GM12878 (cell line): ENCODE results near the gene SV2B.

ENCODE experiments used
- CBFB ChIP-seq: IDR thresholded peaks from 2 replicates; pipeline ENCODE4 v1.6.1; 2016; ENCODE audit warnings: antibody characterized with exemption, low read depth
- CTCF ChIP-seq, 3 experiments: IDR thresholded peaks in 2 of 3; conservative IDR thresholded peaks in 1 of 3; 2 replicates each; pipeline ENCODE4 v1.5.1; 2011; ENCODE audit warnings: low read depth in 3 of 3, low read length in 3 of 3, mild to moderate bottlenecking in 3 of 3, control low read depth in 2 of 3, moderate library complexity in 2 of 3, inconsistent platforms in 1 of 3, mixed read lengths in 1 of 3; ENCODE audit not compliant: control insufficient read depth in 2 of 3, insufficient read depth in 1 of 3; ENCODE audit errors: extremely low read depth in 1 of 3
- FOXM1 ChIP-seq: IDR thresholded peaks from 2 replicates; pipeline ENCODE4 v1.6.1; 2012; ENCODE audit warnings: low read depth, mild to moderate bottlenecking, inconsistent platforms, low read length, moderate library complexity
- NR2C2 ChIP-seq: IDR thresholded peaks from 2 replicates; pipeline ENCODE4 v1.6.1; 2011; ENCODE audit warnings: borderline replicate concordance, low read depth; ENCODE audit not compliant: control insufficient read depth, insufficient read length
- RELA ChIP-seq: fragments of 450-650 bp; IDR thresholded peaks from 2 replicates; pipeline ENCODE4 v1.8.0; 2014; ENCODE audit warnings: borderline replicate concordance; ENCODE audit not compliant: partially characterized antibody
- RFX5 ChIP-seq: IDR thresholded peaks from 2 replicates; pipeline ENCODE4 v1.6.1; 2011; ENCODE audit warnings: low read depth, low read length, improper control_type of control experiment
- SRF ChIP-seq, 2 experiments: IDR thresholded peaks; 2 replicates each; pipeline ENCODE4 v1.6.1; 2011; ENCODE audit warnings: low read depth in 2 of 2, low read length in 2 of 2, mild to moderate bottlenecking in 1 of 2, moderate library complexity in 1 of 2
- ZNF274 ChIP-seq: IDR thresholded peaks from one replicate; pipeline ENCODE4 v1.8.0; 2011; ENCODE audit not compliant: insufficient read length, insufficient read depth

GRCh38 chr15:91294795-91295194 lies 194.7 kb downstream of the SV2B start:
- TF ChIP-seq NR2C2: no peak
- no peak for TF ChIP-seq CTCF (IDR thresholded peaks at IDR 0.05 in 2 of 3, conservative IDR thresholded peaks at IDR 0.05 in 1 of 3; ENCODE audit: control insufficient read depth in 2 of 3, extremely low read depth in 1 of 3, insufficient read depth in 1 of 3, low read depth in 3 of 3, low read length in 3 of 3)
- TF ChIP-seq RELA: no peak
- TF ChIP-seq FOXM1: no peak
- no peak for TF ChIP-seq RFX5
- TF ChIP-seq CBFB: no peak
- TF ChIP-seq ZNF274: no peak
- no peak for TF ChIP-seq SRF (IDR thresholded peaks at IDR 0.05; ENCODE audit: low read depth in 2 of 2, low read length in 2 of 2)
